SW 1271 (cell line): Measurements from ENCODE around the gene AKAP10.
A peak's percentile ranks its signal among the peaks of the same experiment; 100 is the strongest.
"Not testable (repeated sequence)": the region's sequence is repeated elsewhere in the genome, so short reads cannot be mapped to it uniquely, and the experiment has no call there.

Experiments
- DNase-seq, 2 experiments: peaks; one replicate each; lab custom pipeline; 2025; lab: John Stamatoyannopoulos, UW

Gene AKAP10

GRCh38 chr17:19933221-19933620, 44.4 kb downstream of the AKAP10 start:
- peak in 1 of 2 experiments; percentile 49 for DNase-seq

DNA sequence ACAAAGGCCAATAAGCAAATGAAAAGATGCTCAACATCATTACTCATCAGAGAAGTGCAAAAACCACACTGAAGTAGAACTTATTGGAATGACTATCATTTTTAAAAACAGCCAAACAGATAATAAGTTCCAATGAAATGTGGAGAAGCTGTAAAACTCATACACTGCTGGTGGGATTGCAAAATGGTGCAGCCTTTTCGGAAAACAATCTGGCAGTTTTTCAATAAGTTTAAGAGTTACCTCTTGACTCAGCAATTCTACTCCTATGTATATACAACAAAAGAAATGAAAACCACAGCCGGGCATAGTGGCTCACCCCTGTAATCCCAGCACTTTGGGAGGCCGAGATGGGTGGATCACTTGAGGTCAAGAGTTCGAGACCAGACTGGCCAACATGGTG, 49.3 kb downstream of the AKAP10 start:
- no peak for DNase-seq

GRCh38 chr17:19915245-19915978, 62.2 kb downstream of the AKAP10 start:
- no peak for DNase-seq

- no peak for DNase-seq
Measured at GRCh38 chr17:19911033-19911432, 66.6 kb downstream of the AKAP10 start.

DNA sequence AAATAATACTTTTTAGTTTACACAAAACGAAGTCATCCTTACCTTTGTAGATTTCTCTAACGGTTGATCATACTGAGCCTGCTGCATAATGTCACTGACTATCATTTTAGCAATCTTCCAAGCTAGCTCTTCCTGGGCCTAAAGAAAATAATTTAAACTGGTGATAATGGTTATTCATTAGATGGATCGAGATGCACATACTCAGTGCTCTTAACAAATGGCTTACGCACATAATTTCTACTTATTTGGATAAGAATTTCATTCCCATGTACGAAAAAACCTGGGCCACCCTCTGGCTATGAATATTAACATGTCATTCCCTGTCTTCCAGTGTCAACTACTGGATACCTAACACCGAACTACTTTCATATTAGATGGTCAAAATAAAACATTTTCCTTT, 68.5 kb downstream of the AKAP10 start:
- no peak for DNase-seq

DNA sequence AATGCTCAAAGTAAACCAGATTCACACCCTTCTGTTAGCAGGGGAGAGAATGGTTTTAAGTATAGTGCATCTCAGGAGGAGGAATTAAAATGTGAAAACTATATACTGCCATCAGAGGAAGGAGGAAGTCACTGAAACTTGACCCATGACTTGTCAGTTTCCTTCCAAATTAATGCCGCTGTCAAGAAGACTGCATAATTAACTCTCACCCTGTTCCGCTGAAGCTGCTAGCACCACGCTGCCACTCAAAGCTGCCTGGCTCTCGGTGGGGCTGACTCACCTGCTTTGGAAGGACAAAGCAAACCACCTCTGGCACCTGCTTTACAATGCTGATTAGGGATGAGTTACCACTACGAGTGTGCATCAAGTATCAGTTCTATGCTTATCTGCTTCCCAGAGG, 72.1 kb downstream of the AKAP10 start:
- DNase-seq = no peak

GRCh38 chr17:19904924-19905323, 72.7 kb downstream of the AKAP10 start:
- DNase-seq = no peak

DNA sequence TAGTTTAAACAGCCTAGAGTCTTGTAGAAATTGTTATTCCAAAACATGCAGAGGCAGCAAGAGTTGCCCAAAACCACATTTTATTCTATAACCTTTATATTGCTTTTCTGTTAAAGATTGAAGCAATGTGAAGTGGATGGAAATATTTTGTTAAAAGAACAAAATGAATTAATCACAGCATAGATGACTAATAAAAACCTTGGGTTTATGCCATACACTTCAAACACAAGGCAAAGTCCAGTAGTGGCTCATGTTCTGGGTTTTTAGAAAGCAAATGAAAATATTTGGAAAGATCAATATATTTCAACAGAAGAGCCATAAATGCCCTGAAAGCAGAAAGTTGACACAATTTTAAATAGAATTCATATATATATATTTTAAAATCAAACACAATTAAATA, 73.2 kb downstream of the AKAP10 start:
- no peak for DNase-seq

- DNase-seq = no peak
Measured at GRCh38 chr17:19900809-19901208, 76.8 kb downstream of the AKAP10 start.

GRCh38 chr17:19897903-19898302, 79.7 kb downstream of the AKAP10 start:
- DNase-seq = peak in 1 of 2 experiments; percentile 31

GRCh38 chr17:19897090-19897837, 80.4 kb downstream of the AKAP10 start:
- DNase-seq = no peak

DNA sequence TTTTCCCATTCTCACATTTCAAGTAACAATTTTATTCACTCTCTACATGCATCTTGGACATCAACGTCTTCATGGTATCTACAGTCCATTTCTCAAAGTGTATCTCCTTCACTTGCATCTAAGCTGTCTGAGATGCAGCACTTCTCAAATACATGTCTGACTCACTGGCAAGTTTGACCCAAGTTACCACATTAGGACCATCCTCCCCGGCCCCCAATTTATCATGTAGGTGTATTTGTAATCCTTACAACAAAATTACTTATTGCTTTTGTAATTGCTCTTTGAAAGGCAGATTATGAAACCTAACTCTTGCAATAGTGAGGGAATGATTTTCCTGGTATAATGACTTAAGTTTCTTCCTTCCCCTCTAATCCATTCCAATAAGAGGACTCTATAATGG, 80.9 kb downstream of the AKAP10 start:
- no peak for DNase-seq

DNA sequence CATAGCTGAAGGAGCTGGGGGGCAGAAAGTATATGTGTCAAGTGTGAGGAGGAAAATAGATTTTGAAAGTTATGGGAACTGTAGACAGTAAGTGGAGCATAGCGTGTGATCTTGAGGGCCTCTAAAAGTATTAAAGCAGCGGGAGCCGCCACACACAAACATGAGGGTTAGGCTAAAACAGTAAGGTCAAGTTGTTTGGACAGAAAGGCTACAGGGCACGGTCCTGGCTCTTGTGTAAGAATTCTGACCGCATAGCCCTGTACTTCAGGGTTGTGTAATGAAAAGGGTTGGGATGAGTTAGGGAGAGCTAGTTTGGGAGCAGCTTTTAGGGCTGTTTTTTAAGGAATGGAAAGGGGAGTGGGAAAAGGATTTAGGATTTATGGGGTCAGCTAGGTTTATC, 87.1 kb downstream of the AKAP10 start:
- DNase-seq = not testable (repeated sequence)

DNA sequence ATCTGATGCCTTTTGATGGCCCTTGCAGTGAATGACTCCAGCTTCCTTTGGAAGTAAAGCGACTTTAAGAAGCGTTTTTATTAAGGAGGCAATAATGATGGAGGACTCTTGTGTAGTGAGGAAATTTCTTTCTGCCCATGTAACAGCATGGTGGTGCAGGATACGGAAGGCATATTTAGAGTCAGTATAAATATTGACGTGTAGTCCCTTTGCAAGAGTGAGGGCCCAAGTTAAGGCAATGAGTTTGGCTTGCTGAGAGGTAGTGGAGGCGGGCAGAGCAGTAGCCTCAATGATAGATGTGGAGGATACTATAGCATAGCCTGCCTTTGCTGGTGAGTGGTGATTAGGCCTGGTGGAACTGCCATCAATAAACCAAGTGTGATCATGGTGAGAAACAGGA, 87.6 kb downstream of the AKAP10 start:
- not testable (repeated sequence) for DNase-seq

DNA sequence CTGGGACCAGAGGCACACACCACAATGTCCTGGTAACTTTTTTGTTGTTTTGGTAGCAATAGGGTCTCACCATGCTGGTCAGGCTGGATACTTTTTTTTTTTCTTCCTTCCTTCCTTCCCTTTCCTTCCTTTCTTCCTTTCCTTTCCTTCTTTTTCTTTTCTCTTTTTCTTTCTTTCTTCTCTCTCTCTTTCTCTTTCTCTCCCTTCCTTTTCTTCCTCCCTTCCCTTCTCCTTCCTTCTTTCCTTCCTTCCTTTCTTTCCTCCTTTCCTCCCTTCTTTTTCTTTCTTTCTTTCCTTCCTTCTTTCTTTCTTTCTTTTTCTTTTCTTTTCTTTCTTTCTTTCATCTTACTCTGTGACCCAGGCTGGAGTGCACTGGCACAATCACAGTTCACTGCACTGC, 91.5 kb downstream of the AKAP10 start:
- DNase-seq = no peak

DNA sequence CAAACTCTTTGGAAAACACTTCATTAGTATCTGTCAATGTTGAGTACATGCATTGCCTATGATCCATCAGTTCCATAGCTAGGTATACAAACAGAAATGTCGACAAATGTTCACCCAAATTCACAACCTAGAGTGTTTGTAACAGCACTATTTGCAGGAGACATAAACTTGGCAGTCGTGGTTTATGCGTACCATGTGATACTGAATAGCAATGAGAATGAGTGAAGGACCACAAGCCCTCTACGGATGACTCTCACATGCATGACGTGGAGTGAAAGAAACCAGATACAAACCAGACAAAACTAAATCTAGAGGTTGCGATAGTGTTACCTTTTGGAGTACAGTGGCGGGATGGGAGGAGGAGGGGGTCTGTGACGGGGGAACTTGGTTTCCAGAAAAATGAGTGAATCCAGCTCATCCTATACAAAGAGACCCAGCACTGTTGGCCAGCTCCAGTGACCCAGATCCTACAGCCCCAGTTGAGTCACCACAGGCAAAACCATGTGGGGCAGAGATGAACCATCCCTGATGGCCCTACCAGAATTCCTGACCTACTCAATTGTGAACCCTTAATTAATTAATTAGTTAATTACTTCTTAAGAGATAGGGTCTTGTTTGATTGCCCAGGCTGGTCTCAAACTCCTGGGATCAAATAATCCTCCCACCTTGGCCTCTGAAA, 94.0 kb downstream of the AKAP10 start:
- no peak for DNase-seq

DNA sequence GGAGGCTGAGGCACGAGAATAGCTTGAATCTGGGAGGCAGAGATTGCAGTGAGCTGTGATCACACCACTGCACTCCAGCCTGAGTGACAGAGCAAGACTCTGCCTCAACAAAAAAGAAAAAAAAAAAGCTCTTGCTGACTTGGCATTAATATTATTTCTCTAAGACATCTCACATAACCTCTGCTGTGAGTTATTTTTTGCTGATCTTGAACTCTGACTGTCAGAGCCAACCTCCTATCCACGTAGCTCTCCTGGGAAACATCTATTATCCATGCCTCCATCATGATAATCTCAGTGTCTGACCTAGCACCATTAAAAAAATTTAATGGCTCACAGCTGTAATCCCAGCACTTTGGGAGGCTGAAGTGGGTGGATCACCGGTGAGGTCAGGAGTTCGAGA, 97.2 kb downstream of the AKAP10 start:
- DNase-seq = no peak

- no peak for DNase-seq
Measured at GRCh38 chr17:19877364-19877945, 100.2 kb downstream of the AKAP10 start.

- no peak for DNase-seq
Measured at GRCh38 chr17:19876529-19877161, 101.0 kb downstream of the AKAP10 start.

GRCh38 chr17:19874256-19874655, 103.4 kb downstream of the AKAP10 start:
- DNase-seq = no peak

- no peak for DNase-seq
Measured at GRCh38 chr17:19873346-19873745, 104.3 kb downstream of the AKAP10 start.

DNA sequence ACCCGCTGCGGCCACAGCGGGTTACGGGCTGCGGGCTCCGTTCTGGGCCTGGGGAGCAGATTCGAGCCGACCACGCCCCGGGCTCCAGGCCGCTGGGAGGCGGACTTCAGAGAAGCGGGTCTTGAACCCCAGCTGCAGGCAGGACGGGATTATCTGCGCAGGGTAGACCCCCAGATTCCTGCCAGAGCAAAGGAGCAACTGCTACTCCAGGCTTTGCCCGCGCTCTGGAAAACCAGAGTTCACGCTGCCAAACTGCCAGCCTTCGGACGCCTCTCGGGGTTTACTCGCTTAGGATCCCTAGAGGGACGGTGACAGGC, 109.6 kb downstream of the AKAP10 start:
- DNase-seq = no peak
